Central memory CD4-positive, alpha-beta T cell (primary cell): Measurements from ENCODE around the gene SLC35F1.
"Not testable (repeated sequence)": the region's sequence is repeated elsewhere in the genome, so short reads cannot be mapped to it uniquely, and the experiment has no call there.

Source experiments
- DNase-seq: peaks from one replicate; pipeline ENCODE4 v3.0.0; 2022
- total RNA-seq, 3 experiments: gene quantifications; one replicate each; lab custom pipeline; 2026; lab: John Stamatoyannopoulos, UW

The SLC35F1 gene
- 0 to 0.49 (median 0) reads per million in 3 experiments for total RNA-seq

DNA sequence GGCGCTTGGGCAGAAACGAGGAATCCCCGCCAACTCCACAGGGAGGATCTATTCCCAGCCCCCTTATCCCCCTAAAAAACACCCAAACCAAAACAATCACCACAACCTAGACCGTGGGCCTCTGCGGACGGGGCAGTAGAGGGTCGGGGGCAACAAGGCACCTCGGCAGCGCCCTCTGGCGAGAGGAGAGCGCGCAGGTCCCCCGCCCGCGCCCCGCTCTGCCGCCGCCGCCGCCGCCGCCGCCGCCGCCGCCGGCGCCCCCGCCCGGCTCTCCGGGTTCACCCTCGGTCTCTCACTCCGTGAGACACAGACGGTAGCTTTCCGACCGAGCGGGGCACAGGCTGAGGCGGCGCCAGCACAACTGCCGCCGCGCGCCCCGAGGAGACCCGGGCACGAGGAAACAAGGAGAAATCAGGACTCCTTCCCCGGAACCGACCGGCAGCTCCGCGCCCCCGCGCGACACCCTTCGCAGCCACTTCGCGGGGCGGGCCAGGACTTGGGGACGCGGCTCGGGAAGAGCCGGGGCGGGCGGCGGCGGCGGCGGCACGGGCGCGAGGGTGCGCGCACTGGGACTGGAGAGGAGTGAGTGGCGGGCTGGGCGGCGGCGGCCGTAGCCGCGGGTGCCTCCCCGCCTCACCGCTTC lies at the start of gene SLC35F1:
SLC35F1 (plus strand) TSS at position 307 of the 643 bp plus-strand sequence.
- DNase-seq = no peak

- DNase-seq = not testable (repeated sequence)
Measured at GRCh38 chr6:117858601-117859000, 48.5 kb upstream of the SLC35F1 start.

- DNase-seq = no peak
Measured at GRCh38 chr6:117861545-117861944, 45.5 kb upstream of the SLC35F1 start.

GRCh38 chr6:117866561-117866960 lies 40.5 kb upstream of the SLC35F1 start:
- no peak for DNase-seq

DNA sequence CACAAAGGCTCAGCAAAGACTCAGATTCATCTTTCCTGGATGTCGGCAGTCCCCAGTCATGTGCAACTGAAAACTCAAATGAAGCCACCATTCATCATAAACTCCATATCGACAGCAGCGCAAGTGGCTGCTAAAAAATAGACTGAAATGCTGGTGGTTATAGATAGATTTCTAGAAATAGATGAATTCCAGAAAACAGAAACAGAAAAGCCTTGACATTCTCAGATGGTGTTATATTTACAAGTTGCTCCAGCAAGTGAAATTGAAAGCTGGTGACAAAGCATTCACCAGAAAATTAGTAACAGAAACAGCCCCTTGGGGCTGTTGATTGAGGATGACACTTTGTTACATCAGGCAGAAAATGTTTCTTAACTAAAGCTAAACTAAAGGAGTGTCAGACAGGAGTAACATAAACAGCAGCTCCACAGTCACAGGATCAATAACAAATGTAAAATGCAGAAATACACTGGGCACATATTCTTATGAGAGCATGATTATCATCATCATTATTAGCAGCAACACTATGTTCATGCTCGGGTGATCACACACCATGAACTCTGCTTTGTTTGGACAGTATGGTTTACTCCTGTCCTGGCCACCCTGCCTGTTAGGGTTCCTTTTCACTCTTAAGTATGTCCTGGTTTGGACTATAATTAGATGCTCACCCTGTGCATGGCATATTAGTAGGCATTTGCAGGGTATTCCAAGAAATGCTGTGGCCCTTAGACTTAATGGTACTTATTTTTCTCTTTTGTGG lies 36.4 kb upstream of the SLC35F1 start:
- DNase-seq = no peak

DNA sequence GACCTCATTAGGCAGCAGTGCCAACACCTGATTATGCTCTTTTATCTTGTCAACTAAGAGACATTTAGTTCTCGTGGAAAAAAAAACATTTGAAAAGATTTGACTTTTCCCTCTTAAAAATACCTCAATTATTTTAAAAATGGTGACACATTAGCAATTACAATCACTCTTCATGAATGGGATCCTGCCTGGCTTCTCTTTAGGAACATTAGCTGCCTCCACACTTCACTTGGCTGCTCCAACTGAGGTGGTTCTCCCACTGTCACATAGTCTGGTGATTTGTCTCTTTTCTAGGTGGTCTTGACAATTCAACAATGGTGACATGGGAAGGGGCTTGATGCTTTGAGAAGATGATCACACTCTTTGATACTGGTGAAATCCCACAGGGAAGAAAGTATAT lies 26.2 kb upstream of the SLC35F1 start:
- DNase-seq = no peak

- no peak for DNase-seq
Measured at GRCh38 chr6:117890172-117890571, 16.9 kb upstream of the SLC35F1 start.

- no peak for DNase-seq
Measured at GRCh38 chr6:117906507-117906957, 532 bp upstream of the SLC35F1 start.

GRCh38 chr6:117907601-117908245 lies 659 bp downstream of the SLC35F1 start:
- DNase-seq = no peak

- no peak for DNase-seq
Measured at GRCh38 chr6:117908246-117909068, 1.4 kb downstream of the SLC35F1 start.

DNA sequence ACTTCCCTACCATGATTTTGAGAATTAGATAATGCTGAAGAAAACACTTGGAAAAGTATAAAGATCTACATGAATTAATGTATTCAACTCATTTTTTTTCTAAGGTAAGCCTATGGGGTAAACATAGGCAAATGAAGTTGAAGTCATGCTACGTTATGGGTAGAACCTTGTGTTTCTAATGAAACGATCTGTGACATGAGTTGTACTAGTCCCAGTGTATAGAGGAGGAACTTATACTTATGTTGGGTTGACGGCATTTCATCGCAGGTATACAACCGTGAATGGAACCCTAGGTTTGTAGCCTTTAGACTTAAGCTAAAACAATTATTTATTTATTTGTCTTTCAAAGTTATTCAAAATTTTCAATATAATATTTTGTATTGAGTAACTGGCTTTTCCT lies 2.6 kb downstream of the SLC35F1 start:
- no peak for DNase-seq

DNA sequence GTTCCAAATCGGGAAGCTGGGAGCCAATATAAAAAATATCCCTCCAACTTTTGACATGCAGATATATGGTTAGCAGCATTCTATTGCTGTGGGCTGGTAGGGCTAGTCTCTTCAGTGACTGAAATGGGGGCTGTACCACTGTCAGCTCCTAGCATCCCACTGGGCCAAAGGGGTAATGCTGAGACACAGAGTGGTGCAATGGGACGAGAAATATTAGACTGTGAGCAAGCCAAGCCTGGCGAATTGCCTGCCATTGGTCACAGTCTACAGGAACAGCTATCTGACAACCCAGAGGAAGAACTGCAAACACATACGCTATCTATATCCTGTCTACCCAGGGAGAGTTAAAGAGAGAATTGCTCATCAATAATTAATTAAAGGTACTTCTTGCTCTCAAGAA lies 3.5 kb downstream of the SLC35F1 start:
- DNase-seq = no peak

DNA sequence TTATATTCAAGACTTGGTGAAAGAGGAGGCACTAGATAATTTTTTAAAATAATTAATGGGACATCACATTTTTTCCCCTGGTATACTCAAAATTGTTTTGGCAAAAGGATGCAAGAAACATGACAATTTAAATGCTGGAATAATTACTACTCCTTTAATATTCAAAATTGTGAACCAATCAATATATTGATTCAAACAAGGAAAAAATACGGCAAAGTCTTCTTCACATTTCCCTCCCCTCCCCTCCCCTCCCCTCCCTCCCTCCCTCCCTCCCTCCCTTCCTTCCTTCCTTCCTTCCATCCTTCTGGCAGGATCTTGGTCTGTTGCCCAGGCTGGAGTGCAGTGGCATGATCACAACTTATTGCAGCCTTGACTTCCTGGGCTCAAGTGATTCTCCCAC lies 4.1 kb downstream of the SLC35F1 start:
- DNase-seq = no peak

DNA sequence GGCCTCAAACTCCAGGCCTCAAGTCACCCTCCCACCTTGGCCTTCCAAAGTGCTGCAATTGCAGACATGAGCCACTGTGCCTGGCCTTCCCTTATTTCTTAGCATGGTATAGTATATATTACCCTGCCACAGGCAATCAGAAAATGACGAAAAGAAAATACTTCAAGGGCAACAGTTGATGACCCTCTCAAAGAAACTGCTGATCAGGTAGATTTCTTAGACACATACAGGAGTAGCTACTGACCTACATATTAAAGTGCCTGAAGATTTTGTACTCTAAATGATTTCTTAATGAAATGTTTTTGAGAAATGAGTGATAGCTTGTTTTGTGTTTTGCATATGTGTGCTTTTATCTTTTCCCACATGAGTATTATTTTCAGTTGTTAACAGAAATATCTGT lies 4.6 kb downstream of the SLC35F1 start:
- no peak for DNase-seq

DNA sequence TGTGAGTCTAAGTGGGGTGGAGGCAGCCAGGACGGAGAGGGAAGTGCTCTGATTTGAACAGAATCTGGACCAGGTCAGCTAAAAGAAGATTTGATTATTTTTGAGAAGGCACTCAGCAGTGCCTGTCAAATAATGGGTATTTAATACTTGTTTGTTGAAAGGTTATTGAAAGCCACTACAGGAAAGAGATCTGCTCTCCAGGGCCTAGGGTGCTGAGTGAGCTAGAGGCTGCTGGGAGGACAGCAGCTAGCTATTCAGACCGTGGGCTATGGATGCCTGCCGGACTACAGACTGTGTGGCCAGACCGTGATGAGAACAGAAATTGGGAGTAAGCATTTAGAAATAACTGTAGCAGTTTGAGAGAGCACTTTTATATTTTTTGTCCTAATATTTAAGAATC lies 8.8 kb downstream of the SLC35F1 start:
- DNase-seq = no peak

DNA sequence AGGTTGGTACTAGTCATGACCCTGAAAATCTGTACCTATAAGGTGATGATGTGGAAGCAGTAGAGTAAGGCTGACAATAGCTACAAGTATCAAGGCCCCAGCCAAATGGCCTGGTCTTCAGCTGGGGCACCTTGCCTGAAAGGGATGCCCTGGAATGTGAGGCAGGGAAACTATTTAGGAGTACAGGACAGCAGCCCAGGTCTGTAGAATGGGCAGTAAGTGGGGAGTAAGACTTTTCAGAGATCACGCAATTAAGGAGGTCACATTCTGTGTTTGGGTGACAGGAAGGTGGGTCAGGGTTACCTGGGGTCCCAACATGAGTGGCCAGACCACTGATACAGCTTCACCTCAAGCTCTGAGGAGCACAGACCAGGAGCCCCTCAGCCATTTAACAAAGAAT lies 9.4 kb downstream of the SLC35F1 start:
- no peak for DNase-seq

DNA sequence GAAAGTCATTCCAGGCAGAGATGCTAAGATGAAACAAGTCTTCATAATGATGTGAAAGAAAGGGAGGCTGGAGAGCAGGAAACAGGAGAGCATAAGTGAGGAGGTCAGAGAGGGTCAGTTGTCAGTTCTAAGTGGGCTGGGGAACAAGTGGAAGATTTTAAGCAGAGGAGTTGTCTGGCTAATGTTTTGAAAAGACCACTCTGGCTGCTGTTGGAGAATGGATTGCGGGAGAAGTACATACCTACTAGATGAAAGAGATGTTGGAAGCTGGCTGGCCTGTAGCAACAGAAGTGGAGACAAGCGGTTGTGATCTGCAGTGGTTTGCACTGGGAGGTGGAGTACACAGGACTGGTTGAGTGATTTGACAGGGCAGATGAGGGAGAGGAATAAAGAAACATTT lies 10.1 kb downstream of the SLC35F1 start:
- DNase-seq = no peak

- DNase-seq = no peak
Measured at GRCh38 chr6:117918454-117918853, 11.4 kb downstream of the SLC35F1 start.

DNA sequence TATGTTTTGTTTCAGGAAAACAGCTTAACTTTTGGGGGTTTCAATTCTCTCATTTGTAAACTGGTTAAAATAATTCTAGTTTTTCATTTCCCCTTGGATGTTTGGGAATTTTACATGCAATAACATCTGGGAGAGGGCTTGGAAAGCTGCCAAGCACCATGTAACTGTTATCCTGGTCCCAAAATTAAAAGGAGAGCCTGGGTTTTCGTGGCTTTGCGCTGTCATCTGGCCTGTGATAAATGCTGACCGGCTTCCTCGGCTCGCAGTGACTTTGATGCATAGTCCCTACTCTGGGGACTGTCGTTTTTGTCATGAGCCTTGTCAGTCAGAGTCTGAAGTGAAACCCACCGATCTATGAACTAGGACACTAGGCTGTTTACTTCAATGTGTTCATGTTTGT lies 12.2 kb downstream of the SLC35F1 start:
- DNase-seq = no peak

- no peak for DNase-seq
Measured at GRCh38 chr6:117919775-117920729, 13.0 kb downstream of the SLC35F1 start.

DNA sequence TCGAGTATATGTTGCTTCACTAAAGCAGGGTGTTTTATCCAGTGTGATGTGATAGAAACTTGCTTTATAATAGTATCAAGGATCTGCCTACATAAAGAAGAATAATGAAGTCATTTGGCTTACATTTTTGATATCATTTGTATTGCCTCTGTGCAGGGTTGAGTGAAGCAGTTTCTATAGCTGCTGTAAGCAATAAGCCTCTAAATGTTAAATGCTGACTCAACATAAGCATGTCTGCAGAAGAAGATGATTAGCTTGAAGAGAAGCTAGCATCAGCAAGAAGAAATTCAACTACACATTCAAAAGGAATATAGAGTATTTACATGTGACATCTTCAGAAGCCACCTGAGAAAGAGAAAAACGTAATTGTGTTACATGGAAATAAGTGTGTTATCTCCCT lies 17.6 kb downstream of the SLC35F1 start:
- DNase-seq = no peak

DNA sequence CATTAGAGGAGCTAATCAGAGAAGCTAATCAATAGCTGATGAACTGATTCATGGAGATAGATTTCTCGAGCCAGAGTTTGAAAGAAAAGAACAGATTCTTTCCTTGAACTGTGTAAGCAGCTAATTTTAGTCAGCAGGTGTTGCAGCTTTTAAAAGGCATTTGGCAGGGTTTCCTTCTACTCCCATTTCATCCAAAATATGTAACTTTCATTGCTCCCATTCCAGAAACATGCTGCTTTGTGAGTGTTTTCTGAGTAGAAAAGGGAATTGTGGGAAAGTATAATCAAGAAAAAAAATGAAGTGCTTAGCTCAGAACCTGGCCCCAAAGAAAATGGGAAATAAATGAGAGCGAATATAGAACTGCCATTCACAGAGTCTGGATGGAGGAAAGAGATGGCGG lies 20.8 kb downstream of the SLC35F1 start:
- DNase-seq = no peak
